Glutamatergic neuron (in vitro differentiated cells): ENCODE results near the gene HDAC9. TPM values are rescaled to one million over a fixed set of nuclear protein-coding genes. Genes with fewer than 3 reads are reported as not detected.

Source experiments
- DNase-seq: peaks from one replicate; pipeline ENCODE4 v3.0.0; 2022
- H3K27ac Mint-ChIP-seq: one replicate; pipeline ENCODE4 v1.8.0; 2020; ENCODE audit warnings: mild to moderate bottlenecking, mixed read lengths, inconsistent platforms; ENCODE audit not compliant: unreplicated experiment
- H3K27me3 Mint-ChIP-seq: one replicate; pipeline ENCODE4 v1.8.0; 2020; ENCODE audit warnings: mild to moderate bottlenecking, moderate library complexity, mixed read lengths, inconsistent platforms; ENCODE audit not compliant: unreplicated experiment
- H3K36me3 Mint-ChIP-seq: one replicate; pipeline ENCODE4 v1.8.0; 2020; ENCODE audit warnings: mild to moderate bottlenecking, mixed read lengths, inconsistent platforms; ENCODE audit not compliant: unreplicated experiment
- H3K4me1 Mint-ChIP-seq: one replicate; pipeline ENCODE4 v1.8.0; 2020; ENCODE audit warnings: mild to moderate bottlenecking, low read depth, mixed read lengths, inconsistent platforms; ENCODE audit not compliant: unreplicated experiment
- H3K4me3 Mint-ChIP-seq: one replicate; pipeline ENCODE4 v1.8.0; 2020; ENCODE audit warnings: mild to moderate bottlenecking, mixed read lengths, inconsistent platforms; ENCODE audit not compliant: unreplicated experiment
- H3K9me3 Mint-ChIP-seq: one replicate; pipeline ENCODE4 v1.8.0; 2020; ENCODE audit warnings: mild to moderate bottlenecking, moderate library complexity, mixed read lengths, inconsistent platforms; ENCODE audit not compliant: unreplicated experiment
- total RNA-seq: library from RNA; stranded (reverse); fragmentation: NEBNext Ultra II Directional; extraction: Animal tissue kit (Norgen Biotek cat#: 25700); gene quantifications from one replicate; pipeline ENCODE4 v1.2.1, GENCODE V29; 2021; ENCODE audit not compliant: unreplicated experiment
- TF ChIP-seq, protein P1 (sequence below): fragments of 200-600 bp; sonication (generic); IDR thresholded peaks from one replicate; pipeline ENCODE4 v1.5.0; 2021; ENCODE audit not compliant: partially characterized antibody, unreplicated experiment

The HDAC9 gene
- total RNA-seq, 1 donor from 2014 or later = 94.8 TPM

- H3K27me3 Mint-ChIP-seq = no peaks in the 10 kb centered on the region
- peaks cover 2% of the 10 kb centered on the region for H3K4me1 Mint-ChIP-seq
- no peaks in the 10 kb centered on the region for H3K36me3 Mint-ChIP-seq
- H3K27ac Mint-ChIP-seq = no peak overlapping the region
- TF ChIP-seq, protein P1, sequence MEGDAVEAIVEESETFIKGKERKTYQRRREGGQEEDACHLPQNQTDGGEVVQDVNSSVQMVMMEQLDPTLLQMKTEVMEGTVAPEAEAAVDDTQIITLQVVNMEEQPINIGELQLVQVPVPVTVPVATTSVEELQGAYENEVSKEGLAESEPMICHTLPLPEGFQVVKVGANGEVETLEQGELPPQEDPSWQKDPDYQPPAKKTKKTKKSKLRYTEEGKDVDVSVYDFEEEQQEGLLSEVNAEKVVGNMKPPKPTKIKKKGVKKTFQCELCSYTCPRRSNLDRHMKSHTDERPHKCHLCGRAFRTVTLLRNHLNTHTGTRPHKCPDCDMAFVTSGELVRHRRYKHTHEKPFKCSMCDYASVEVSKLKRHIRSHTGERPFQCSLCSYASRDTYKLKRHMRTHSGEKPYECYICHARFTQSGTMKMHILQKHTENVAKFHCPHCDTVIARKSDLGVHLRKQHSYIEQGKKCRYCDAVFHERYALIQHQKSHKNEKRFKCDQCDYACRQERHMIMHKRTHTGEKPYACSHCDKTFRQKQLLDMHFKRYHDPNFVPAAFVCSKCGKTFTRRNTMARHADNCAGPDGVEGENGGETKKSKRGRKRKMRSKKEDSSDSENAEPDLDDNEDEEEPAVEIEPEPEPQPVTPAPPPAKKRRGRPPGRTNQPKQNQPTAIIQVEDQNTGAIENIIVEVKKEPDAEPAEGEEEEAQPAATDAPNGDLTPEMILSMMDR = no peak
- DNase-seq = no peak
- no peaks in the 10 kb centered on the region for H3K9me3 Mint-ChIP-seq
- H3K4me3 Mint-ChIP-seq = no peak overlapping the region
Observed at GRCh38 chr7:18675579-18675978, 180.0 kb downstream of the HDAC9 start.

DNA sequence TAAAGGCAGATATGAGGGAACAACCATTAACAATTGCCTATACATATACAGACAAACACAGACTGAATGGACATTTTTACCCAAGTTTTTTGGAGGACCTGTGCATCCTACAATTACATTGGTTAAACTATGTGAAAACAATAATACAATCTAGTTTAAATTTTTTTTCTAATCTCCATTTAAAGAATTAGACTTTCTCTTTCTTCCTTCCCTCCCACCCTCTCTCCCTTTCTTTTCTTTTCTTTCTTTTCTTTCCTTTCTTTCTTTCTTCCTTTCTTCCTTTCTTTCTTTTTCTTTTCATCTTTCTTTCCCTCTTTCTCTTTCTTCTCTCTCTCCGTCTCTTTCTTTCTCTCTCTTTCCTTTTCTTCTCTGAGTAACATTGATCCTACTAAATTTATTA lies 183.7 kb downstream of the HDAC9 start:
- Mint-ChIP-seq H3K36me3 (no peaks in the 10 kb centered on the region), H3K4me1 (peaks cover 2% of the 10 kb centered on the region), H3K9me3 (no peaks in the 10 kb centered on the region), H3K4me3 (no peak overlapping the region), H3K27me3 (no peaks in the 10 kb centered on the region), H3K27ac (no peak overlapping the region)
- no peak for DNase-seq
- TF ChIP-seq, protein P1 = no peak

DNA sequence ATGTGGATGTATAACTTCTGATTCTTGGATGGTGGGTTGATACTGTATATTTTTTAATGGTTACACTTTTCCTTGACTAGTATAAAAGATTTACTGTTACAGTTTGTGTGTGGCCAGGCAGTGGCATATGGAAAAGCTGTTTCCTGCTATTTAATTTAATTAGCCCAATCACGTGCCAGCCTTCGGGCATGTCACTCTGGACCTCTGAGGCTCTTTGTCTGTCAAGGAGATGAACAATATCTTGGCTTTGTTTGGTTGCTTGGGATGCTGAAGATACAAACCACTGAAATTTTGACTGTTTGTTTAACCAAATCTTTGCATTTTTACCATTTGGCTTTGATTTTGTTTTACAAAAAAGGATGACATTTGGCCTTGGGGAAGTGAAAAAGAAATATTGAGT lies 185.0 kb downstream of the HDAC9 start:
- TF ChIP-seq, protein P1 = no peak
- no peak overlapping the region for H3K4me3 Mint-ChIP-seq
- H3K27me3 Mint-ChIP-seq = no peaks in the 10 kb centered on the region
- no peaks in the 10 kb centered on the region for H3K9me3 Mint-ChIP-seq
- no peaks in the 10 kb centered on the region for H3K36me3 Mint-ChIP-seq
- no peak for DNase-seq
- H3K4me1 Mint-ChIP-seq = peaks cover 2% of the 10 kb centered on the region
- peak overlapping the region; percentile 80 for H3K27ac Mint-ChIP-seq

DNA sequence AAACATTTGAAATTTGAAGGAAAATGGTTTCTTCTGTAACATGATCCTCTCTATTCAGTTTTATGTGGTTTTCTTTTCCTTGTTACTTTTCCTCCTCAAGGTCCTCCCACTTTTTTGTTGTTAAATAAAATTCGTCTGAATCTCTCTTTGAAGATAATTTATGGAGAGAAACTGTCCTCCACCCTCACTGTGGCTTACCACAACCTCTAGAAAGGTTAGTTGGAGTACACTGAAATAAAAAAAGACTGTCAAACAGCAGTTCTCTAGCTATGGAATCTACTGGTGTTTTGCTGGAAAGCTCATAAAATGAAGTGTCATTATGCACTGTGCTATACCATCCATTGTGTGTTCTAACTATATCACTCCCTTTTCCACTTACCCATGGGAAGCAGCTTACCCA lies 189.4 kb downstream of the HDAC9 start:
- no peak overlapping the region for H3K27ac Mint-ChIP-seq
- H3K27me3 Mint-ChIP-seq = no peaks in the 10 kb centered on the region
- no peak for DNase-seq
- H3K9me3 Mint-ChIP-seq = no peaks in the 10 kb centered on the region
- H3K36me3 Mint-ChIP-seq = no peaks in the 10 kb centered on the region
- no peak overlapping the region for H3K4me3 Mint-ChIP-seq
- TF ChIP-seq, protein P1 = no peak
- H3K4me1 Mint-ChIP-seq = peaks cover 2% of the 10 kb centered on the region

DNA sequence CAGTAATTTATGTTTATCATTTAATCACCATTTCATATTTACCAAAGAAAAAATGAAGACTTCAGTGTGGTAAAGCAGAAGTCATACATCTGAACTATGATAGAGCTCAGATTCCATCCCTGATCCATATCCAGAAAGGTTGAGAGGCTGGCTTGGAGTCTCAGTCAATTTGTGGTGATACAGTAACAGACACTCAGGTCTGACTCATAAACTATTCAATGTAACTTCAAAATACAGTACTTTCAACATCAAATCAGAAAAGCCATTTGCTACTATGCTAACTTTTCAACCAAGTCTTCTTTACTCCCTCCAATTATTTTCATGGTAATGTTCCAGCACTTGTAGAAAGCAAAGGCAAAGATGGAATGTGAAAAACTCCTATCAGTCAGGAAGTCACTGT lies 190.4 kb downstream of the HDAC9 start:
- TF ChIP-seq, protein P1 = no peak
- Mint-ChIP-seq H3K27me3 (no peaks in the 10 kb centered on the region), H3K4me1 (no peaks in the 10 kb centered on the region), H3K36me3 (no peaks in the 10 kb centered on the region), H3K9me3 (no peaks in the 10 kb centered on the region), H3K4me3 (no peak overlapping the region), H3K27ac (no peak overlapping the region)
- no peak for DNase-seq
